Naive thymus-derived CD4-positive, alpha-beta T cell (primary cell): Measurements from ENCODE around the gene KLHL18. TPM values are rescaled to one million over a fixed set of nuclear protein-coding genes. Genes with fewer than 3 reads are reported as not detected.
"Not testable (repeated sequence)": the region's sequence is repeated elsewhere in the genome, so short reads cannot be mapped to it uniquely, and the experiment has no call there.

ENCODE experiments used
- ATAC-seq: fragments of 150-1000 bp; cut with Tn5 transposase; 2 replicates; pipeline ENCODE4 v1.10.0; 2021; ENCODE audit warnings: mild to moderate bottlenecking, moderate library complexity
- CTCF ChIA-PET: fragments of 350-600 bp; sonication (Branson Sonifier 250); formaldehyde crosslinking; loops from one replicate; lab custom pipeline; 2021; ENCODE audit warnings: antibody characterized with exemption; lab: Charles Lee
- POLR2A ChIA-PET: fragments of 350-600 bp; sonication (Branson Sonifier 250); formaldehyde crosslinking; loops from one replicate; lab custom pipeline; 2021; ENCODE audit warnings: antibody characterized with exemption, inconsistent platforms; lab: Charles Lee
- DNase-seq, 9 donors: peaks; one replicate each; pipeline versions ENCODE4 v3.0.0 to v3.0.0-alpha.2; 2020 to 2022; ENCODE audit warnings: mixed read lengths in 1 of 9
- H3K27ac ChIP-seq: one replicate; pipeline ENCODE4 v1.7.0; 2013; ENCODE audit warnings: mild to moderate bottlenecking, low read depth, low read length, moderate library complexity
- H3K27me3 ChIP-seq, 2 donors: one replicate each; pipeline ENCODE4 v1.7.0; 2013; ENCODE audit warnings: low read length in 2 of 2, mild to moderate bottlenecking in 2 of 2, moderate library complexity in 2 of 2; ENCODE audit not compliant: control insufficient read depth in 2 of 2, insufficient read depth in 2 of 2
- H3K36me3 ChIP-seq, 3 experiments: 1 replicate in 2 of 3; 2 replicates in 1 of 3; pipeline ENCODE4 v1.7.0; 2013; ENCODE audit warnings: low read length in 3 of 3, mild to moderate bottlenecking in 3 of 3, moderate library complexity in 1 of 3; ENCODE audit not compliant: insufficient read depth in 3 of 3, control insufficient read depth in 2 of 3
- H3K4me1 ChIP-seq, 2 donors: one replicate each; pipeline ENCODE4 v1.7.0; 2013; ENCODE audit warnings: low read length in 2 of 2, mild to moderate bottlenecking in 2 of 2, moderate library complexity in 1 of 2; ENCODE audit not compliant: control insufficient read depth in 2 of 2, insufficient read depth in 2 of 2
- H3K4me3 ChIP-seq: 2 replicates; pipeline ENCODE4 v1.7.0; 2013; ENCODE audit warnings: mild to moderate bottlenecking, low read length
- H3K9me3 ChIP-seq, 3 experiments: 1 replicate in 2 of 3; 2 replicates in 1 of 3; pipeline ENCODE4 v1.7.0; 2013; ENCODE audit warnings: low read length in 3 of 3; ENCODE audit not compliant: control insufficient read depth in 2 of 3
- H3K27ac Mint-ChIP-seq, 9 donors: one replicate each; pipeline ENCODE4 v1.8.0; 2020 to 2022; ENCODE audit warnings: mixed read lengths in 9 of 9, mild to moderate bottlenecking in 8 of 9, moderate library complexity in 5 of 9, inconsistent platforms in 2 of 9
- H3K27me3 Mint-ChIP-seq, 5 donors: one replicate each; pipeline ENCODE4 v1.8.0; 2021 to 2022; ENCODE audit warnings: mixed read lengths in 5 of 5, mild to moderate bottlenecking in 1 of 5
- H3K36me3 Mint-ChIP-seq, 5 donors: one replicate each; pipeline ENCODE4 v1.8.0; 2020 to 2022; ENCODE audit warnings: mixed read lengths in 5 of 5, mild to moderate bottlenecking in 3 of 5, inconsistent platforms in 1 of 5
- H3K4me1 Mint-ChIP-seq, 7 donors: one replicate each; pipeline ENCODE4 v1.8.0; 2020 to 2022; ENCODE audit warnings: mixed read lengths in 7 of 7, mild to moderate bottlenecking in 3 of 7, inconsistent platforms in 1 of 7
- H3K4me3 Mint-ChIP-seq, 10 donors: one replicate each; pipeline ENCODE4 v1.8.0; 2020 to 2022; ENCODE audit warnings: mild to moderate bottlenecking in 10 of 10, mixed read lengths in 10 of 10, moderate library complexity in 6 of 10, inconsistent platforms in 2 of 10
- H3K9me3 Mint-ChIP-seq, 11 donors: one replicate each; pipeline ENCODE4 v1.8.0; 2020 to 2022; ENCODE audit warnings: mixed read lengths in 11 of 11, mild to moderate bottlenecking in 4 of 11, inconsistent platforms in 1 of 11, moderate library complexity in 1 of 11
- intact Hi-C, 2 donors: fragments of 100-400 bp; cut with micrococcal nuclease; formaldehyde crosslinking; loops; one replicate each; pipeline ENCODE4 v1.15.1; 2023
- polyA plus RNA-seq, 2 donors: library from polyadenylated mRNA; unstranded; fragments of 300-500 nt; fragmentation: Illumina TruSeq; gene quantifications; one replicate each; pipeline ENCODE4 v1.2.3, GENCODE V29; 2021
- total RNA-seq, 6 experiments: library from RNA in 5 of 6; stranded (reverse) in 5 of 6; gene quantifications; 1 replicate in 5 of 6; 2 replicates in 1 of 6; pipeline ENCODE4 v1.2.3 and lab custom pipeline; 2021 to 2026

The KLHL18 gene
- total and polyA plus RNA-seq, 7 experiments from 2014 or later = 8.8 to 47.5 (median 23.0) TPM

- ChIA-PET POLR2A (no interaction called here), CTCF (interaction anchor here (0.5 kb wide), 1 partner anchor 837 kb away, joined by 3 read pairs; no protein-coding TSS in a partner anchor)
- Mint-ChIP-seq H3K9me3 (no peaks in the 10 kb centered on the region), H3K27ac (no peak overlapping the region), H3K36me3 (no peaks in the 10 kb centered on the region), H3K27me3 (no peaks in the 10 kb centered on the region), H3K4me1 (no peaks in the 10 kb centered on the region), H3K4me3 (no peak overlapping the region)
- no peak overlapping the region for H3K27ac ChIP-seq
- ATAC-seq = no peak
- no peaks in the 10 kb centered on the region for H3K4me1 ChIP-seq
- H3K9me3 ChIP-seq = no peaks in the 10 kb centered on the region
- no peak overlapping the region for H3K4me3 ChIP-seq
- no peaks in the 10 kb centered on the region for H3K27me3 ChIP-seq
- no peaks in the 10 kb centered on the region for H3K36me3 ChIP-seq
- intact Hi-C loops = no loop called here
- DNase-seq = no peak
Observed at GRCh38 chr3:47247131-47248064, 35.3 kb upstream of the KLHL18 start.

GRCh38 chr3:47250309-47251060, 32.3 kb upstream of the KLHL18 start:
- Mint-ChIP-seq H3K4me3 (no peak overlapping the region), H3K27ac (no peak overlapping the region), H3K36me3 (no peaks in the 10 kb centered on the region), H3K9me3 (no peaks in the 10 kb centered on the region), H3K4me1 (no peaks in the 10 kb centered on the region), H3K27me3 (no peaks in the 10 kb centered on the region)
- Histone ChIP-seq H3K36me3 (no peaks in the 10 kb centered on the region), H3K27ac (no peak overlapping the region), H3K4me1 (no peaks in the 10 kb centered on the region), H3K4me3 (no peak overlapping the region), H3K27me3 (no peaks in the 10 kb centered on the region), H3K9me3 (no peaks in the 10 kb centered on the region)
- no peak for DNase-seq
- no peak for ATAC-seq
- intact Hi-C loops = no loop called here
- ChIA-PET POLR2A (no interaction called here), CTCF (interaction anchor here (0.5 kb wide), 1 partner anchor 62 kb away, joined by 4 read pairs; no protein-coding TSS in a partner anchor)

GRCh38 chr3:47251085-47251484, 31.7 kb upstream of the KLHL18 start:
- ATAC-seq, H3K9me3 Mint-ChIP-seq, H3K4me1 Mint-ChIP-seq, H3K36me3 Mint-ChIP-seq, H3K27me3 ChIP-seq, DNase-seq, H3K4me3 Mint-ChIP-seq, H3K4me1 ChIP-seq, H3K27me3 Mint-ChIP-seq, H3K36me3 ChIP-seq, intact Hi-C loops, H3K4me3 ChIP-seq, H3K27ac ChIP-seq, H3K27ac Mint-ChIP-seq, H3K9me3 ChIP-seq: not testable (repeated sequence)
- POLR2A ChIA-PET = interaction anchor here (0.6 kb wide), 1 partner anchor 11 kb away, joined by 3 read pairs; no protein-coding TSS in a partner anchor
- CTCF ChIA-PET = interaction anchor here (0.5 to 0.7 kb wide), 2 partner anchors 63 to 677 kb away, joined by 3 to 4 read pairs; no protein-coding TSS in a partner anchor

- DNase-seq (no peak), ATAC-seq (no peak)
- CTCF ChIA-PET = interaction anchor here (0.7 kb wide), 1 partner anchor 678 kb away, joined by 3 read pairs; no protein-coding TSS in a partner anchor
Observed at GRCh38 chr3:47251689-47252088, 31.1 kb upstream of the KLHL18 start.

GRCh38 chr3:47256331-47256730, 26.4 kb upstream of the KLHL18 start:
- H3K4me3 Mint-ChIP-seq, H3K4me3 ChIP-seq, H3K27me3 ChIP-seq, intact Hi-C loops, H3K27me3 Mint-ChIP-seq, H3K27ac Mint-ChIP-seq, H3K9me3 ChIP-seq, H3K9me3 Mint-ChIP-seq, H3K27ac ChIP-seq, DNase-seq, ATAC-seq, H3K4me1 Mint-ChIP-seq, H3K36me3 ChIP-seq, H3K4me1 ChIP-seq, CTCF ChIA-PET, H3K36me3 Mint-ChIP-seq, POLR2A ChIA-PET: not testable (repeated sequence)

More at GRCh38 chr3:47251689-47252088, 31.1 kb upstream of the KLHL18 start:
- no peaks in the 10 kb centered on the region for H3K27me3 ChIP-seq
- intact Hi-C loops = no loop called here
- no peak overlapping the region for H3K4me3 ChIP-seq
- Mint-ChIP-seq H3K36me3 (no peaks in the 10 kb centered on the region), H3K4me1 (no peaks in the 10 kb centered on the region), H3K4me3 (no peak overlapping the region), H3K27ac (peak overlapping the region in 1 of 9 donors; percentile 20), H3K9me3 (no peaks in the 10 kb centered on the region), H3K27me3 (no peaks in the 10 kb centered on the region)
- POLR2A ChIA-PET = interaction anchor here (0.6 kb wide), 1 partner anchor 10 kb away, joined by 3 read pairs; no protein-coding TSS in a partner anchor
- no peaks in the 10 kb centered on the region for H3K36me3 ChIP-seq
- H3K27ac ChIP-seq = no peak overlapping the region
- H3K4me1 ChIP-seq = no peaks in the 10 kb centered on the region
- no peaks in the 10 kb centered on the region for H3K9me3 ChIP-seq

GRCh38 chr3:47259114-47259513, 23.6 kb upstream of the KLHL18 start:
- no peaks in the 10 kb centered on the region for H3K27me3 Mint-ChIP-seq
- no peaks in the 10 kb centered on the region for H3K27me3 ChIP-seq
- DNase-seq = no peak
- no peak overlapping the region for H3K4me3 ChIP-seq
- no peaks in the 10 kb centered on the region for H3K4me1 ChIP-seq
- no peak overlapping the region for H3K27ac Mint-ChIP-seq
- H3K4me3 Mint-ChIP-seq = no peak overlapping the region
- no peaks in the 10 kb centered on the region for H3K9me3 ChIP-seq
- intact Hi-C loops = no loop called here
- ATAC-seq = no peak
- H3K4me1 Mint-ChIP-seq = peaks cover 0 to 4% (median 0%) of the 10 kb centered on the region in 7 donors
- no peaks in the 10 kb centered on the region for H3K36me3 Mint-ChIP-seq
- H3K36me3 ChIP-seq = no peaks in the 10 kb centered on the region
- H3K27ac ChIP-seq = no peak overlapping the region
- H3K9me3 Mint-ChIP-seq = no peaks in the 10 kb centered on the region
- ChIA-PET POLR2A (no interaction called here), CTCF (no interaction called here)
